Endothelial cell (in vitro differentiated cells): ENCODE results near the gene ALKBH6. TPM values are rescaled to one million over a fixed set of nuclear protein-coding genes. Genes with fewer than 3 reads are reported as not detected.

Experiments used
- DNase-seq: peaks from one replicate; pipeline ENCODE4 v3.0.0; 2021; ENCODE audit warnings: low spot score
- H3K27ac Mint-ChIP-seq: one replicate; pipeline ENCODE4 v1.8.0; 2021; ENCODE audit warnings: mixed read lengths, inconsistent platforms; ENCODE audit not compliant: unreplicated experiment
- H3K27me3 Mint-ChIP-seq: one replicate; pipeline ENCODE4 v1.8.0; 2021; ENCODE audit warnings: mild to moderate bottlenecking, moderate library complexity, mixed read lengths, inconsistent platforms; ENCODE audit not compliant: unreplicated experiment
- H3K36me3 Mint-ChIP-seq: one replicate; pipeline ENCODE4 v1.8.0; 2021; ENCODE audit warnings: mild to moderate bottlenecking, low read depth, mixed read lengths, inconsistent platforms; ENCODE audit not compliant: unreplicated experiment
- H3K4me1 Mint-ChIP-seq: one replicate; pipeline ENCODE4 v1.8.0; 2021; ENCODE audit warnings: mild to moderate bottlenecking, mixed read lengths, inconsistent platforms; ENCODE audit not compliant: unreplicated experiment
- H3K4me3 Mint-ChIP-seq: one replicate; pipeline ENCODE4 v1.8.0; 2021; ENCODE audit warnings: mild to moderate bottlenecking, mixed read lengths, inconsistent platforms; ENCODE audit not compliant: unreplicated experiment
- H3K9me3 Mint-ChIP-seq: one replicate; pipeline ENCODE4 v1.8.0; 2021; ENCODE audit warnings: mixed read lengths, inconsistent platforms; ENCODE audit not compliant: unreplicated experiment
- total RNA-seq: library from RNA; stranded (reverse); fragmentation: NEBNext Ultra II Directional; extraction: Animal tissue kit (Norgen Biotek cat#: 25700); gene quantifications from one replicate; pipeline ENCODE4 v1.2.1, GENCODE V29; 2021; ENCODE audit not compliant: unreplicated experiment
- TF ChIP-seq, protein P1 (sequence below): fragments of 200-600 bp; sonication (generic); IDR thresholded peaks from one replicate; pipeline ENCODE4 v1.5.0; 2021; ENCODE audit warnings: antibody characterized with exemption; ENCODE audit not compliant: unreplicated experiment

Gene ALKBH6
- total RNA-seq, 1 donor from 2014 or later, result 27.3 TPM

DNA sequence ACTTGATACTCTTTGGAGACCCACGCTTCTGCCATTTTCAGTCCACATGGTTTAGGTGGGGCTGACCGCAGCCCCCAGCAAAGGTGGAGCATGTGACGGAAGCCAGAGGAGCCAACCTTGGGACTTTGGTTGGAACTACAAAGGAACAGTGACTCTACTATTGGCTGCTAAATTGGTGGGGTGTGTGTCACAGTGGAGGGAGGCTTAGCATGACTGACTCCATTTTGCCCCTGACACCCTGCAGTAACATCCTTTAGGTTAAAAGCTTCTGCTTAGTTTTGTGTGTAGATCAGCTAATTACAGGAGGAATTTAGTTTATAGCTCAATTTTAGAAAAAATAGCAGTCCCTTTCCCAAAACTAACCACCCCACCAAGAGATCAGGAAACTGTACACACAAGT lies 12.4 kb downstream of the ALKBH6 start:
- no peak for DNase-seq
- Mint-ChIP-seq H3K27ac (no peak overlapping the region), H3K4me3 (no peak overlapping the region), H3K9me3 (no peaks in the 10 kb centered on the region), H3K27me3 (peaks cover 2% of the 10 kb centered on the region), H3K4me1 (peaks cover 5% of the 10 kb centered on the region), H3K36me3 (peaks cover 8% of the 10 kb centered on the region)
- TF ChIP-seq, protein P1, sequence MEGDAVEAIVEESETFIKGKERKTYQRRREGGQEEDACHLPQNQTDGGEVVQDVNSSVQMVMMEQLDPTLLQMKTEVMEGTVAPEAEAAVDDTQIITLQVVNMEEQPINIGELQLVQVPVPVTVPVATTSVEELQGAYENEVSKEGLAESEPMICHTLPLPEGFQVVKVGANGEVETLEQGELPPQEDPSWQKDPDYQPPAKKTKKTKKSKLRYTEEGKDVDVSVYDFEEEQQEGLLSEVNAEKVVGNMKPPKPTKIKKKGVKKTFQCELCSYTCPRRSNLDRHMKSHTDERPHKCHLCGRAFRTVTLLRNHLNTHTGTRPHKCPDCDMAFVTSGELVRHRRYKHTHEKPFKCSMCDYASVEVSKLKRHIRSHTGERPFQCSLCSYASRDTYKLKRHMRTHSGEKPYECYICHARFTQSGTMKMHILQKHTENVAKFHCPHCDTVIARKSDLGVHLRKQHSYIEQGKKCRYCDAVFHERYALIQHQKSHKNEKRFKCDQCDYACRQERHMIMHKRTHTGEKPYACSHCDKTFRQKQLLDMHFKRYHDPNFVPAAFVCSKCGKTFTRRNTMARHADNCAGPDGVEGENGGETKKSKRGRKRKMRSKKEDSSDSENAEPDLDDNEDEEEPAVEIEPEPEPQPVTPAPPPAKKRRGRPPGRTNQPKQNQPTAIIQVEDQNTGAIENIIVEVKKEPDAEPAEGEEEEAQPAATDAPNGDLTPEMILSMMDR, result no peak

DNA sequence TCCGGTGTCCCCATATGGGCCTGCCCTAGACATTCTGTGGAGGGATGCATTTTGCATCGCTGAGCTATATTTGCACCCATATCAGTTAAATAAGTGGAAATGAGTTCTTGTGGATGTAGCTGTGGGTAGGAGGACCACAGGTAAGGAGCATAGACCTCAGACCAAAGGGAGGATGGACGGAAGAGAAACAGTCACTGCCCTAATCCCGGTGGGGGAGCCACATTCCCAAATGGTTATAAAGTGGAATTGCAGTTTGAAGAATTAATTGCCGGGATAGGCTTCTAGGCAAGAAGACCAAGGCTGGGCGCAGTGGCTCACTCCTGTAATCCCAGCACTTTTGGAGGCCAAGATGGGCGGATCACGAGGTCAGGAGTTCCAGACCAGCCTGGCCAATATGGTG lies 17.2 kb downstream of the ALKBH6 start:
- H3K4me1 Mint-ChIP-seq, result peaks cover 9% of the 10 kb centered on the region
- H3K36me3 Mint-ChIP-seq, result peaks cover 8% of the 10 kb centered on the region
- no peaks in the 10 kb centered on the region for H3K27me3 Mint-ChIP-seq
- DNase-seq, result no peak
- peak overlapping the region; percentile 89 for H3K4me3 Mint-ChIP-seq
- no peaks in the 10 kb centered on the region for H3K9me3 Mint-ChIP-seq
- TF ChIP-seq, protein P1, result no peak
- H3K27ac Mint-ChIP-seq, result no peak overlapping the region

DNA sequence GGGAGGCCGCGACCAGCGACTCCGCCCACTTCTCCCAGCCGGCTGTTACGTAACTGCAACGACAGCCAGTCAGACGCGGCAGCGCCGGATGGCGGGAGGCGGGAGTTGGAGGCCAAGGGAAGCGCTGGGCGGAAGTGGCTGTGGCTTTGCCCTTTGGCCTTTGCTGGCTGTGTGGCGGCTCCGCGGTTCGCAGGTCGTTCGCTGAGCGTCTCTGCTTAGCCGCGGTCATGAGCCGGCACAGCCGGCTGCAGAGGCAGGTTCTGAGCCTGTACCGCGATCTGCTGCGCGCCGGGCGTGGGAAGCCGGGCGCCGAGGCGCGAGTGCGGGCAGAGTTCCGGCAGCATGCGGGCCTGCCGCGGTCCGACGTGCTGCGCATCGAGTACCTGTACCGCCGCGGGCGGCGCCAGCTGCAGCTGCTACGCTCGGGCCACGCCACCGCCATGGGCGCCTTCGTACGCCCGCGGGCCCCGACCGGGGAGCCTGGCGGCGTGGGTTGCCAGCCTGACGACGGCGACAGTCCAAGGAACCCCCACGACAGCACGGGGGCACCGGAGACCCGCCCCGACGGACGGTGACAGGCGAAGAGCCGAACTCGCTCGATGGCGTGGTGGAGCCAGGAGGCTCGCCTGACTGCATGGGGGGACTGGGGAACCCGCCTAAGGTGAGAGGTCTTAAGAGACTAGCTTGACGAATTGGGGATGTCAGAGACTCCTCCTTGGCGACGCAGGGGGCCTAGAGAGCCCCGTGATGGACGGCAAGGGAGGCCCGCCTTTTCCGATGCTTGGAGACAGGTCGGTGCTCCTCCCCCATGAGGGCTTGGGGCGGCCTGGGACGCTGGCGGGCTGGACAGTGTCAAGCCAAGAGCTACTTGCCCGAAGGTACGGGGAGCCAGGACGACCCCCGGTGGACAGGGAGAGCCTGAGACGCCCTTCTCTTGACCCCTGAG lies 18.7 kb downstream of the ALKBH6 start, which contains the start of gene SDHAF1:
Gene SDHAF1 (plus strand): TSS at position 141 of the 946 bp plus-strand sequence. CDS start 87 bp downstream, at position 228.
- DNase-seq, result peak; percentile 91
- Mint-ChIP-seq H3K4me1 (peaks cover 9% of the 10 kb centered on the region), H3K27ac (peak within 1 kb of the TSS; percentile 77), H3K9me3 (no peaks in the 10 kb centered on the region), H3K27me3 (peaks cover 3% of the 10 kb centered on the region), H3K4me3 (peak within 1 kb of the TSS; percentile 89), H3K36me3 (peaks cover 4% of the 10 kb centered on the region)
- TF ChIP-seq, protein P1, result no peak

DNA sequence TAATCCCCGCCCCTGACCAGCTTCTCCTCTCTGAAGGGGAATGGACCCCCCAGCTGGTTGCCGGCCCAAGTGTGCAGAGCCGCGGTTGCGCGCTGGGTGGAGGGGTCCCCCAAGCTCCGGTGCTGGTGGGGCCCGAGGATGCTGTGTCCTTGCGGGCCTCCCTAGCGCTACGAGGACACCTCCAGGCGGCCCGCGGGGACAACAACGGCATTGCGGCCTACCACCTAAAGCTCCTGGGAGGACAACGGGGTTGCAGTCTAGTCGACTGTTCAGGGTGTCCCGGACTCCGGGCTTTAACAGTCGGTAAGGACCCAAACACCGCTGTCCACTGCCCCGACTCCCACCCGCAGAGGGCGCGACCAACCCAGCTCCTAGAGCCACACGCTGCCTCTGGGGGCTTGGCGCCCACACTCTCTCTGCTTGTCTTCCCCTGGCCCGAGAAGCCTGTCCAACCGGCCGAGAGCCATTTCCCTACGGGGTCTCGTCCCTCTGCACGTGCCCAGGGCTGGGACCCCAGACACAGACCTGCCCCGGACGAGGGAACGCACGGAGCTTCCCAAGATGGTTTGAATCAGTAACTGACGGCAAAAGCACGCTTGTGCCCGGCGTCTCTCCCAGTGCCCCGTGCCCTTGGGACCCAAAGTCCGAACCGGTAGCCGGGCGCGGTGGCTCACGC lies 20.0 kb downstream of the ALKBH6 start:
- TF ChIP-seq, protein P1, result no peak
- H3K9me3 Mint-ChIP-seq, result no peaks in the 10 kb centered on the region
- H3K4me3 Mint-ChIP-seq, result peak overlapping the region; percentile 15
- DNase-seq, result no peak
- H3K36me3 Mint-ChIP-seq, result peaks cover 4% of the 10 kb centered on the region
- H3K27ac Mint-ChIP-seq, result no peak overlapping the region
- peaks cover 4% of the 10 kb centered on the region for H3K27me3 Mint-ChIP-seq
- H3K4me1 Mint-ChIP-seq, result peaks cover 9% of the 10 kb centered on the region
